ENCODE results near the gene SPOP.

GRCh38 chr17:49707608-49708514 lies 30.0 kb upstream of the SPOP start, which contains the start of gene SLC35B1:
- TF ChIP-seq CTCF (IDR thresholded peaks at IDR 0.05) (peak; percentile 98), POLR2AphosphoS5 (IDR thresholded peaks at IDR 0.05; ENCODE audit: low read depth, low read length) (peak; percentile 53), REST (IDR thresholded peaks at IDR 0.05; ENCODE audit: insufficient read depth in 1 of 2, low read depth in 2 of 2, low read length in 1 of 2) (peak in 1 of 2 experiments; percentile 62; a peak in 2 of 4 replicates), SIN3A (IDR thresholded peaks at IDR 0.05; ENCODE audit: borderline replicate concordance, insufficient read depth, low read depth, low read length) (peak; percentile 75; the same call in 1 of the 2 replicates), TCF7L2 (IDR thresholded peaks at IDR 0.05; ENCODE audit: low read depth, low read length) (peak; percentile 31; the same call in 1 of the 2 replicates)
